ENCODE results near the gene STYK1. TPM values are rescaled to one million over a fixed set of nuclear protein-coding genes. Genes with fewer than 3 reads are reported as not detected.

Gene STYK1
- total RNA-seq, 2 donors from 2014 or later = 10.7 to 30.3 TPM

Other genes with a start within 250 kb of the STYK1 start
- gene KLRC2, start 238.0 kb downstream of the STYK1 start, total RNA-seq = 10 to 100 TPM in 1 of 2 donors, 1 to 10 TPM in 1; 1.4 to 23.4 TPM
- 10 to 100 TPM; 52.9 to 63.9 TPM for gene KLRC1, start 220.7 kb downstream of the STYK1 start, total RNA-seq
- gene EIF2S3B, start 168.2 kb downstream of the STYK1 start, total RNA-seq = under 1 TPM; 0.33 to 0.45 TPM
- 10 to 100 TPM; 84.0 to 94.4 TPM for gene MAGOHB, start 60.4 kb downstream of the STYK1 start, total RNA-seq
- gene YBX3, start 49.3 kb upstream of the STYK1 start, total RNA-seq = 100 to 1,000 TPM; 147 to 210 TPM
- not detected for gene TAS2R7, start 128.6 kb upstream of the STYK1 start, total RNA-seq
- not detected for gene TAS2R8, start 133.2 kb upstream of the STYK1 start, total RNA-seq
- gene TAS2R9, start 136.1 kb upstream of the STYK1 start, total RNA-seq = not detected
- gene TAS2R10, start 152.3 kb upstream of the STYK1 start, total RNA-seq = 1 to 10 TPM in 1 of 2 donors, under 1 TPM in 1; 0.64 to 1.0 TPM
- 1 to 10 TPM; 2.5 to 3.1 TPM for gene PRR4, start 175.4 kb upstream of the STYK1 start, total RNA-seq
- 10 to 100 TPM; 14.1 to 63.8 TPM for gene PRH1, start 210.2 kb upstream of the STYK1 start, total RNA-seq
- gene TAS2R13, start 235.5 kb upstream of the STYK1 start, total RNA-seq = 1 to 10 TPM; 1.2 to 4.3 TPM

Data from natural killer cell treated with Interleukin-12 subunit alpha and Interleukin-12 subunit beta and Interleukin-15 and Interleukin-18, amount 100 ng/mL, for 72 hours (primary cell).